Uterus (tissue), 2 donors: ENCODE measurements around the gene PNLDC1.

Source experiments
- CTCF ChIP-seq, 4 experiments: fragments of 200-600 bp in 2 of 4; fragments of 450-650 bp in 2 of 4; sonication (generic) in 2 of 4; IDR thresholded peaks; one replicate each; pipeline ENCODE4 v1.5.1; 2016 to 2019; ENCODE audit warnings: antibody characterized with exemption in 4 of 4, mild to moderate bottlenecking in 2 of 4, moderate library complexity in 1 of 4
- POLR2A ChIP-seq, 2 donors: fragments of 450-650 bp; IDR thresholded peaks; one replicate each; pipeline ENCODE4 v1.6.1; 2016; ENCODE audit warnings: antibody characterized with exemption in 2 of 2, mild to moderate bottlenecking in 1 of 2, moderate library complexity in 1 of 2

DNA sequence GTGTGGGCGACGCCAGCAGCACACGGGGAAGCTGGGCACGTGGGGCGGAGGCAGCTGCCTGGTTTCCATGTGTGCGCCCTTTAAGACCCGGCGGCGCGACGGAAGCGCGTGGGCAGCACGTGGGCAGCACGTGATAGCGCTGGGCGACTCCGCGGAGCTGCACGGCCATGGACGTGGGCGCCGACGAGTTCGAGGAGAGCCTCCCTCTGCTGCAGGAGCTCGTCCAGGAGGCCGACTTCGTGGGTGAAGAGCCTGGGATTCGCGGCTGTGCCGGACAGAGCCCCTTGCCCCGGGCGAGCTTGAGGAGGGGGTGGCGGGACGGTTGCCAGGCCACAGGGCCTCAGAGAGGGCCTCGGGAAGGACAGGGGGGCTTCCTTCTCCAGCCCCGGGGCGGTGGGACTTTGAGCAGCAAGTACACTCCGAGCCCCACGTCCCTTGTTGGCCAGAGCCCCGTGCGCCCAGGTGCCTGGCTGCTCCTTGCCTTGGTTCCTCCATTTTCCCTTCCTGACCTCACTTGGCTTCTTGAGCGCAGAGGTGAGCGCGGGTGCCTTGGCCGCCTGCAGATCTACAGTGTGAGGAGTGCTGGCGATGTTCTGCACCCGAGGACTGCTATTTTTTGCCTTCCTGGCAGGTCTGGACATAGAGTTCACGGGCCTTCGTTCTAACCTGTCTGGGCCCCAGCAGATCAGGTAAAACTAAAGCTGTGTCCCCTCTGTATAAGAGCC is at the start of gene PNLDC1:
- no peak for TF ChIP-seq CTCF (IDR thresholded peaks at IDR 0.05)
- no peak for TF ChIP-seq POLR2A (IDR thresholded peaks at IDR 0.05)
